ENCODE results near the gene SDHD. TPM values are rescaled to one million over a fixed set of nuclear protein-coding genes. Genes with fewer than 3 reads are reported as not detected.

The SDHD gene
- total and polyA plus RNA-seq, 9 of the 15 experiments (the other 6 are each of a cell fraction or from before 2014, with no cell fraction given), result 150 to 1,225 (median 215) TPM

- TF ChIP-seq FOXK1 (CRISPR knock-in tag; IDR thresholded peaks at IDR 0.05; ENCODE audit: borderline replicate concordance), result no peak
- TF ChIP-seq JUNB (CRISPR knock-in tag; conservative IDR thresholded peaks at IDR 0.05), result no peak
- TF ChIP-seq ZNF133 (CRISPR knock-in tag; IDR thresholded peaks at IDR 0.05), result no peak
- no peak for TF ChIP-seq ZNF778 (CRISPR knock-in tag; IDR thresholded peaks at IDR 0.05)
- no peak for TF ChIP-seq RREB1 (CRISPR knock-in tag; IDR thresholded peaks at IDR 0.05)
- TF ChIP-seq CREB5 (CRISPR knock-in tag; IDR thresholded peaks at IDR 0.05), result no peak
- TF ChIP-seq PCBP2 (IDR thresholded peaks at IDR 0.05; ENCODE audit: low read depth, low read length, poor library complexity, severe bottlenecking), result no peak
- no peak for TF ChIP-seq ZNF121 (CRISPR knock-in tag; conservative IDR thresholded peaks at IDR 0.05)
- TF ChIP-seq ZSCAN29 (IDR thresholded peaks at IDR 0.05), result no peak
- TF ChIP-seq MTA2 (IDR thresholded peaks at IDR 0.05; ENCODE audit: low read depth), result no peak
- no peak for TF ChIP-seq XRCC5 (IDR thresholded peaks at IDR 0.05; ENCODE audit: low read depth, low read length)
- Histone ChIP-seq H3K4me3 (no peak overlapping the region), H3K4me1 (replicated peaks in 1 of 2; ENCODE audit: control insufficient read depth in 2 of 2, insufficient read depth in 2 of 2, low read length in 2 of 2) (no peaks in the 10 kb centered on the region), H3K4me2 (ENCODE audit: insufficient read depth, low read length) (no peak overlapping the region), H3K9me3 (replicated peaks; ENCODE audit: control insufficient read depth, insufficient read depth, low read depth, low read length) (no peaks in the 10 kb centered on the region), H2AFZ (ENCODE audit: low read depth, low read length) (no peak overlapping the region), H3K9me1 (ENCODE audit: control insufficient read depth, insufficient read depth, low read length) (no peaks in the 10 kb centered on the region), H3K9ac (ENCODE audit: insufficient read depth in 1 of 2, low read depth in 2 of 2, low read length in 2 of 2) (no peak overlapping the region), H3K79me2 (ENCODE audit: control insufficient read depth, insufficient read depth, low read length) (no peaks in the 10 kb centered on the region), H3K36me3 (ENCODE audit: control insufficient read depth, insufficient read depth, low read length) (no peaks in the 10 kb centered on the region), H3K27ac (ENCODE audit: extremely low read depth, low read depth, low read length) (no peak overlapping the region), H4K20me1 (replicated peaks; ENCODE audit: control insufficient read depth, insufficient read depth, low read length) (no peaks in the 10 kb centered on the region), H3K27me3 (ENCODE audit: control insufficient read depth in 2 of 2, insufficient read depth in 2 of 2, low read length in 2 of 2) (no peaks in the 10 kb centered on the region)
- FAIRE-seq (no peak), DNase-seq (ENCODE audit: extremely low read depth in 1 of 4, low spot score in 3 of 4) (no peak), ATAC-seq (no peak)
- intact Hi-C loops (cut with micrococcal nuclease), result no loop called here
- ChIA-PET CTCF (ENCODE audit: low intra/inter-chr PET ratio) (no interaction called here), POLR2A (no interaction called here)
- BruUV-seq (replicated peaks), result no TSS peak
- WGBS (ENCODE audit: insufficient coverage, low coverage, missing lambda C conversion rate), result 89% methylated on average over 6 of the region's 6 CpGs
- in situ Hi-C loops (cut with MboI), result no loop called here
Measured at GRCh38 chr11:112103446-112103845, 16.8 kb downstream of the SDHD start.

Data from K562 (cell line).